Uterus (tissue), 2 donors: ENCODE measurements around the gene SMTN.

Experiments used
- POLR2A ChIP-seq, 2 donors: fragments of 450-650 bp; IDR thresholded peaks; one replicate each; pipeline ENCODE4 v1.6.1; 2016; ENCODE audit warnings: antibody characterized with exemption in 2 of 2, mild to moderate bottlenecking in 1 of 2, moderate library complexity in 1 of 2
- TF ChIP-seq, protein P1 (sequence below), 4 experiments: fragments of 200-600 bp in 2 of 4; fragments of 450-650 bp in 2 of 4; sonication (generic) in 2 of 4; IDR thresholded peaks; one replicate each; pipeline ENCODE4 v1.5.1; 2016 to 2019; ENCODE audit warnings: antibody characterized with exemption in 4 of 4, mild to moderate bottlenecking in 2 of 4, moderate library complexity in 1 of 4

DNA sequence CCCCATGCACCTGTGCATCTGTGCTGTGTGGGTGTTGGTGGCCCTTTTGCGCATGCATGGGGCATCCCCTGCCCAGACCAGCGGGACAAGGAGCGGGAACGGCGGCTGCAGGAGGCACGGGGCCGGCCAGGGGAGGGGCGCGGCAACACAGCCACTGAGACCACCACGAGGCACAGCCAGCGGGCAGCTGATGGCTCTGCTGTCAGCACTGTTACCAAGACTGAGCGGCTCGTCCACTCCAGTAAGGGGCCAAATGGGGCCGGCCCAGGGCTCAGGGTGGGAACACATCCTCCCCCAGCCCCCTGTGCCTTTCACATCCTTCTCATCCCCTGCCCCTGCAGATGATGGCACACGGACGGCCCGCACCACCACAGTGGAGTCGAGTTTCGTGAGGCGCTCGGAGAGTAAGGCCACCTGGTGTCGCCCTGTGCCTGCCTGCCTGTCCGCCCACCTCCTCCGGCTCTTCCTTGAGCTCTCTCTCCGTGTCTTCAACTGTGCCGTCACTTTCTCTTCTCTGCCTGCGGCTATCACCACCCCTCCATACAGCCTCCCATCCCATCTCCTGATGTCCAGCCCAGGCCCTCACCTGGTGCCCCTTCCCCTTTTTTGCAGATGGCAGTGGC is 15.7 kb downstream of the SMTN start:
- TF ChIP-seq, protein P1, sequence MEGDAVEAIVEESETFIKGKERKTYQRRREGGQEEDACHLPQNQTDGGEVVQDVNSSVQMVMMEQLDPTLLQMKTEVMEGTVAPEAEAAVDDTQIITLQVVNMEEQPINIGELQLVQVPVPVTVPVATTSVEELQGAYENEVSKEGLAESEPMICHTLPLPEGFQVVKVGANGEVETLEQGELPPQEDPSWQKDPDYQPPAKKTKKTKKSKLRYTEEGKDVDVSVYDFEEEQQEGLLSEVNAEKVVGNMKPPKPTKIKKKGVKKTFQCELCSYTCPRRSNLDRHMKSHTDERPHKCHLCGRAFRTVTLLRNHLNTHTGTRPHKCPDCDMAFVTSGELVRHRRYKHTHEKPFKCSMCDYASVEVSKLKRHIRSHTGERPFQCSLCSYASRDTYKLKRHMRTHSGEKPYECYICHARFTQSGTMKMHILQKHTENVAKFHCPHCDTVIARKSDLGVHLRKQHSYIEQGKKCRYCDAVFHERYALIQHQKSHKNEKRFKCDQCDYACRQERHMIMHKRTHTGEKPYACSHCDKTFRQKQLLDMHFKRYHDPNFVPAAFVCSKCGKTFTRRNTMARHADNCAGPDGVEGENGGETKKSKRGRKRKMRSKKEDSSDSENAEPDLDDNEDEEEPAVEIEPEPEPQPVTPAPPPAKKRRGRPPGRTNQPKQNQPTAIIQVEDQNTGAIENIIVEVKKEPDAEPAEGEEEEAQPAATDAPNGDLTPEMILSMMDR (IDR thresholded peaks at IDR 0.05) = no peak
- TF ChIP-seq POLR2A (IDR thresholded peaks at IDR 0.05) = no peak
